Measurements from ENCODE around the gene CPZ.

Gene CPZ

DNA sequence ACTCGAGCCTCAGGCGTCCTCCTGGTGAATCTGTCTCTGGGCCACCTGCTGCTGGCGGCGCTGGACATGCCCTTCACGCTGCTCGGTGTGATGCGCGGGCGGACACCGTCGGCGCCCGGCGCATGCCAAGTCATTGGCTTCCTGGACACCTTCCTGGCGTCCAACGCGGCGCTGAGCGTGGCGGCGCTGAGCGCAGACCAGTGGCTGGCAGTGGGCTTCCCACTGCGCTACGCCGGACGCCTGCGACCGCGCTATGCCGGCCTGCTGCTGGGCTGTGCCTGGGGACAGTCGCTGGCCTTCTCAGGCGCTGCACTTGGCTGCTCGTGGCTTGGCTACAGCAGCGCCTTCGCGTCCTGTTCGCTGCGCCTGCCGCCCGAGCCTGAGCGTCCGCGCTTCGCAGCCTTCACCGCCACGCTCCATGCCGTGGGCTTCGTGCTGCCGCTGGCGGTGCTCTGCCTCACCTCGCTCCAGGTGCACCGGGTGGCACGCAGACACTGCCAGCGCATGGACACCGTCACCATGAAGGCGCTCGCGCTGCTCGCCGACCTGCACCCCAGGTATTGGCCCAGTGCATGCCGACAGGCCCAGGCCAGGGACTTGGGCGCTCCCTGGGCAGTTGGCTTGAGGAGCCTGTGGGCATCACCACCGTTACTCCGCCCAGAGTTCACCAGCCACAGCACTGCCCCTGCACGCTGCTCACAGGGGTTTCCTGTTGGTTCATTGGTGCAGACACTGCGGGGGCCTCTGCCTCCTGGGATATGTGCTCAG, 11.3 kb upstream of the CPZ start:
- no peak for DNase-seq (ENCODE audit: low read depth)

DNA sequence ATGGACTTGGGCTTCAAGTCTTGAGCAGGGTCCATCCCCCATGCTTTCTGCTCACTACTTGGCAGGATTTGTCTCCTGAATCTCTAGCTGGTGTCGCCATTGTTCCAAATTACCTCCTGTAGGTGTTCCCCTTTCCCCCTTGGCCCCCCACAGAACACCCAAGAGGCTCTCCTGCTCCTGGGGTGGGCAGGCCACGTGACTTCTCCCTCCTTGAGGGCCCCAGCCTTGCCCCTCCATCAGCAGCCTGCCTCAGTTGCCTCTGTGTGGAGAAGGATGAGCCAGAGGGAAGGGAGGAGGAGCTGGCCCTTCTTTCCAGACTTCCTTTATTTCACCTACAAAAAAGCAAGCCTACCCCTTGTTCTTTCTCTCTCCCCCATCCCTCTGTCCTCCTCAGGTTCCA, 10.5 kb upstream of the CPZ start:
- no peak for DNase-seq (ENCODE audit: low read depth)

DNA sequence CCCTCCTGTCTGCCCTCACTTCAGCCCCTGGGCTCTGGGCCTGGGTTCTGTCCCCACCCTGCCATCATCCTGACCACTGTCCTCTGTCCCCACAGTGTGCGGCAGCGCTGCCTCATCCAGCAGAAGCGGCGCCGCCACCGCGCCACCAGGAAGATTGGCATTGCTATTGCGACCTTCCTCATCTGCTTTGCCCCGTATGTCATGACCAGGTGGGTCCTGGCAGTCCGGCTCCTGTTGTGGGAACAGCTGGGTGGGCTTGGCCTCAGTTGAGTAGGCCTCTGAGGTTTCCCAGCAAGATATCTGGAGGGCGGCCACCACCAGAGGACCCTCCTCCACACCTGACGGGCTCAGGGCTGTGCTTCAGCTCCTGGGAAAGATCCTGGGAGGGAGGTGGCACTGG, 10.1 kb upstream of the CPZ start:
- DNase-seq (ENCODE audit: low read depth), result no peak

DNA sequence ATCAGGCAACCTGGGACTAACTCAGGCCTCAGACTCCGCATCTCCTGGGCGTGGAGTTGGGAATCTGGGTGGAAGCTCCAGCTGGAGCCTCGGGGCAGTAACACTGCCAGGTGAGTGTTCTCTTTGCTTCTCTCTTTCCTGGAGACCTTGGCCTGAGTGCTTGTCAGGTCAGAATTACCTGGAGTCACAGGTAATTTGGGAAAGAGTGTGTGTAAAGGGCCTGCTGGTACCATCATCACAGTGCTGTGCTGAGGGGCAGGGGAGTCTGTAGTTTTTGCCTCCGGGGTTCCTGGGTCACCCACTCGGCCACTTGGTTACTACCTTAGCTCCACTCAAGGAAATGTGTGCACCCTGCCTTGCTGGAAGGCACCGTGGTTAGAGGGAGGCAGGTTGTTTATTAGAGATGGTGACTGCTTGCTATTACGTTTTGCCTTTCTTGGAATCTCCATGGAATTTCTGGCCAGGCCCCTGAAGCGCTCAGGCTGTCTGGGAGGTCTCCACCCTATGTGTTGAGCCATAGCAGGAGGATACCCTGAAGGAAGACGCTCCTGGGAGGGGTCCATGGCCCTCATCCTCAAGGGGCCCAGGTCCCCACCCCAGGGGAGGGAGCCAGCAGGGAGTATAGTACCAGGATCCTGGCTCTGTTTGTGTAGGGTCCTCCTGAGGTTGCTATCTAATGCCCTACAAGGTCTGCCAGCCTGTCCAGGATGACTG, 9.5 kb upstream of the CPZ start:
- DNase-seq (ENCODE audit: low read depth), result no peak

DNA sequence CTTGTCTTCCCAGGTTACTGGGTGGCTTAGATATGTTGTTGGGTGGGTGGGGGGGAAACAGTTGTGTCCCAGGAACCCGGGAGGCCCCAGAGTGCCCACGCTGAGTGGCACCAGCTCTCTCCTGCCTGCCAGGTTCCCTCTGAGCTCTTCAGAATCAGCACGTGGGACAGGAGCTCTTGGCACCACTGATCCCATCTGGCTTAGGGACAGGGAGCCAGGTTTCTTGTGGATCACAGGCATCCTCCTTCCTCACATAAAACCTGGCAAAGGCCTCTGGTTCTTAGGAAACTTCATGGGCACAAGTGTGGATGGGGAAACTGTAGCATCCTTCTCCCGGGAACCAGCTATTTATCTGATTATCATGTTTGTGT, 8.9 kb upstream of the CPZ start:
- DNase-seq (ENCODE audit: low read depth), result no peak

DNA sequence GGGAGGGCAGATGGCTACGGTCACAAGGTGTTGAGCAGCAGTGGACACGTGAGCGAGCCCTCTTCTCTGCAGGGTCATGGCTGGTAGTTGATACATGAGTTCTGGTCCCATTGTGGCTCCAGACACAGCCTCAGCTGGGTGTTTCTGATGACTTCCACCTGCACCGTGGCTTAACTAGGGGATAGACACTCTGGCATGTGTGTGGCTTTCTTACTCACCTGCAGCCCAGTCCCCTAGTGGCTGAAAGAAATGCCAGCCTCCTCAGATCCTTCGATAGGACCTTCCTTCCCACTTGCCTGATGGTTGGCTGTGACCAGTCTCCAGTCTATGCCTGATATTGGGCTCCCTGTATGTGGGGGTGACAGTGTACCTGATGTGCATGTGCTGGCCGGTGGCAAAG, 7.4 kb upstream of the CPZ start:
- DNase-seq (ENCODE audit: low read depth), result no peak

DNA sequence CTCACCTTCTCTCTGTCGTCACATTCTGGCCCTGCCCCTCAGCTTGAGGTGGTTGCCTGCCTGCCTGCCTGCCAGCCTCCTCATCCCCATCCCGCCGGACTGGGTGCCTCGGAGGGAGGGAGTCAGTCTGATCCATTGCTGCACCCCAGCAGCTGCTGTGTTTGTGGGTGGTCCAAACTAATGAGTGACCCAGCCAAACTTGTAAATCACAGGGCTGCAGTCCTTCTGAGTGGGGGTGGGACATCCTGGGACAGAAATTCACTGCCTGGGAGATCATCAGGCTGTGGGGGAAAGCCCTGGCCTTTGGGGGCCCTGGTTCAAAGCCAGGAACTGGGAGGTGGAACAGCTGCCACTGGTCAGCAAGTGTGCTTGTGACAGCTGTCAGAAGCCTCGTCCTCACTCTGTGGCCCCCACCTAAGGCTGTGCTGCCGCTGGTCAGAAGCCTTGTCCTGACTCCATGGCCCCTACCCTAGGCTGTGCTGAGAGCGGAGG, 6.8 kb upstream of the CPZ start:
- DNase-seq (ENCODE audit: low read depth), result no peak

DNA sequence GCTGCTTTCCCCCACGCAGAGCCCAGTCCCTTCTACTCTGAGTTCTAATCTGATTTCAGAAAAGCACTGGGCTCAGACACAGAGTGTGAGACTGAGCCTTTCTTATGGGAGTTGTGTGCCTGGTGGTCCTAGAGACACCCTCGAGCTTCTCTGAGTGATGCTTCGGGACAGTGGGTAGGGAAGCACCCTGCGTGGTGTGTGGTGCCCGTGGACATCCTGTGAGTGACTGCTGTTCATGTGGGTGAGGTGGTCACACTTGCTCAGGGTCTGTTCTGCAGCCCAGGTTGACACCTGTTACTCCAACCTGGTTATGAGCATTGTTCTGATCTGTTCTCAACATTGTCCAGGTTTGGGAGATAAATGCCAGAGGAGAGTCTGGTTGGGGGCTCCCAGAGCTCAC, 6.3 kb upstream of the CPZ start:
- no peak for DNase-seq (ENCODE audit: low read depth)

DNA sequence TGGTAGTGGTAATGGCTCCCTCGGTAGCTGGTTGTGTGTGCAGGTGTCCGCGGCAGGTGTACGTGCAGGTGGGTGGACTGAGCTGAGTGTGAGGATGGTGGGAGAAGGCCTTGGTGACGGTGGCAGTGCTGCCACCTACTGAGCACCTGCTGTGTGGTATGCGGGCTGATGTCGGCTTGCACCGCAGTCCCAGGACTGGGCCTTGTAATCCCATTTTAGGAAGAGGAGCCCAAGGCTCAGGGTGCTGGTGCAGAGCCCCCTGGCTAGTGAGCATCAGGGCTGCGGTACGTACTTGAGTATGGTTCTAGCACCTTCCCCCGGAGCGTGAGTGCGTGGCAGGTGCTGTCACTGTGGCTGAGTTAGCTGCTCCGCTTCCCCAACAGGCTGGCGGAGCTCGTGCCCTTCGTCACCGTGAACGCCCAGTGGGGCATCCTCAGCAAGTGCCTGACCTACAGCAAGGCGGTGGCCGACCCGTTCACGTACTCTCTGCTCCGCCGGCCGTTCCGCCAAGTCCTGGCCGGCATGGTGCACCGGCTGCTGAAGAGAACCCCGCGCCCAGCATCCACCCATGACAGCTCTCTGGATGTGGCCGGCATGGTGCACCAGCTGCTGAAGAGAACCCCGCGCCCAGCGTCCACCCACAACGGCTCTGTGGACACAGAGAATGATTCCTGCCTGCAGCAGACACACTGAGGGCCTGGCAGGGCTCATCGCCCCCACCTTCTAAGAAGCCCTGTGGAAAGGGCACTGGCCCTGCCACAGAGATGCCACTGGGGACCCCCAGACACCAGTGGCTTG, 5.7 kb upstream of the CPZ start:
- no peak for DNase-seq (ENCODE audit: low read depth)

DNA sequence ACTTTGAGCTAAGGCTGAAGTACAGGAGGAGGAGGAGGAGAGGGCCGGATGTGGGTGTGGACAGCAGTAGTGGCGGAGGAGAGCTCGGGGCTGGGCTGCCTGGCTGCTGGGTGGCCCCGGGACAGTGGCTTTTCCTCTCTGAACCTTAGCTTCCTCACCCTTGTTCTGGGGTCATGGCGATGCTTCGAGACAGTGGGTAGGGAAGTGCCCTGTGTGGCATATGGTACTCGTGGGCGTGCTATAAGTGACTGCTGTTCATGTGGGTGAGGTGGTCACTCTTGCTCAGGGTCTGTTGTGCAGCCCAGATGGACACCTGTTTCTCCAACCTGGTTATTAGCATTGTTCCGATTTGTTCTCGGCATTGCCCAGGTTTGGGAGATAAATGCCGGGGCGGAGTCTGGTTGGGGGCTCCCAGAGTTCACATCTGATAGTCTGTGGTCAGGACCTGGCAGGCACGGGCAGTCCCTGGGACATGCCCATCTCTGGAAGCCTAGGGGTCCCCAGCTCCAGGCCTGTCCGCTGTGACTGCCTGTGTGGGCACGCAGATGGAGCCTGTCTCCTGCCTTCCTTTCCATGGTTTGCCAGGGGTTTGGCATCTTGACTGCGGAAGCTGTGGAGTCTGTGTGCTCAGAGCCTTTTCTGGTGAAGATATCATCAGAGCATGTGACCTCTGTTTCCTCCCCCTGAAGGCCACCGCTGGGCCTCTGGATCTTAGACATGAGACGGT, 4.9 kb upstream of the CPZ start:
- DNase-seq (ENCODE audit: low read depth), result no peak

DNA sequence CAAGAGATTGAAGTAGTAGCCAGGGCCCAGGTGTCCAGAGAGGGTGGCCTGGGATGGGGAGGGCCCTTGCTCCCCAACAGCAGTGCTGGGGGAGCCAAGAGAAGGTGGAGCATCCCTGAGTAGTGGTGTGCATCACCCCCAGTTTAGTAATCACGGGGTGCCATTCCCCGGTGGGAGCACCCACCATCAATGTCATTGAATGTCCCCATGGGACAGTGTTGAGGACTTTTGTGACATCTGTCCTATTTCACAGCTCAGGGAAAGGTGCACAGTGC, 4.4 kb upstream of the CPZ start:
- no peak for DNase-seq (ENCODE audit: low read depth)

DNA sequence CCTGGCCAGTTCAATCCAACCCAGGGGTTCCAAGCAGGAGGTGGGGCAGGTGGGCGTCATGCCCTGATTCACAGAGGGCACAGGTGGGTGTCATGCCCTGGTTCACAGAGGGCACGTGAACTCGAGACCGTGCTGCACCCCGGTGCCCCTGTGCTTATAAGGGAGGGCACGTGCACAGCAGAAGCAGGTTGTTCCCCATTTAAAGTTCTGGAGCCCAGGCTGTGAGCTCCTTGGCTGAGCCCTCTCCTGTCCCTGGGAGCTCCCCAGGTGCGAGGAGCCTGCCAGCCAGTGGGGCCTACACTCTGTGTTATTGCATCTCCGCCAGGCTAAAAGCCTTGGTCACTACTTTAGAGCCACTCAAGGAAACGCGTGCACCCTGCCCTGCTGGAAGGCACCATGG, 3.2 kb upstream of the CPZ start:
- no peak for DNase-seq (ENCODE audit: low read depth)

DNA sequence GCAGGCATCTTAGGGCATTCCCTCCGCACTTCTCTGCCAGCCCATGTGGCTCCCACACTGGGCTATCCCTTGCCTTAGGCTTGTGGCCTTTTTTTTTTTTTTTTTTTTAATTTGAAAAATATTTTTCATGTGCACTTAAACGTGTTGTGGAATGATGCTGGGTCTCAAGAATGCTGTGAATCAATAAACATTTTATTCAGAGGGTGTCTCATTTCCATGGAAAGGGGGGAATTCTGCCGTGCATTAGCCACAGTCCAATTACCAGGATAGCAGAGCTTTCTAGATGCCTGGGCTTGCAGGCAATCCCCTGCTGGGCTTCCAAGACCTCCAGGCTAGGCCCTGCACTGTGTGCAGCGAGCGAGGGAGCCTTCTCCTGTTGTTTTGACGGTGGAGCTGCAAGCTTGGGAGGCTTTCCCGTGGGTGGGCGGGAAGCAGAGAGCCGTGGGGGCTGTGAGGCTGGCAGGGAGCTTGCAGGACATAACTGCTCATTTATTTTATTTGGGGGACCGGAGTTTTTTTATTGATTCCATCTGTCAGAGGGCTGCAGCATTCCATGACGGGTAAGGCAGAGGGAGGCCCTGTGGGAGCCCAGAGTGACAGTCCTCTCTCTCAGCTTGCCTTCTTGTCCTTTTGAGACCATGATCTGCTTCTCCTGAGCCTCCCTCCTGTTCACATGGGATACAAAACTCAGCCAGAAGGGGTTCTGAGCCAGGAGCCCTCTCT, 2.6 kb upstream of the CPZ start:
- DNase-seq (ENCODE audit: low read depth), result no peak

DNA sequence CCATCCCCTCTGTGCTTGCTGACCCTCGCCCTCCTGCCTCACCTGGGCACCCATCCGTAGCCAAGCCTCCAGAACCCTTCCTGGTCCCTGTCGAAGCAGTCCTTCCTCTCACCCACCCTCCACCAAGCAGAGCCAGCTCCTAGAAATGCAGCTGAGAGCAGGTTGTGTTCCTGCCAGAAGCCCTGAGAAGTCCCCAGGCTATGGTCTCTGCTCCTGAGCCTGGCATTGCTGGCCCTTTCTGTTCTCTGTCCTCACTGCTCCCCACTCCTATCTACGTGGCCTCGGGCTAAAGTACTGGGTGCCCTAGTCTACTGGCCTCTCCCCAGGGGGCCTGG, 2.1 kb upstream of the CPZ start:
- DNase-seq (ENCODE audit: low read depth), result no peak

DNA sequence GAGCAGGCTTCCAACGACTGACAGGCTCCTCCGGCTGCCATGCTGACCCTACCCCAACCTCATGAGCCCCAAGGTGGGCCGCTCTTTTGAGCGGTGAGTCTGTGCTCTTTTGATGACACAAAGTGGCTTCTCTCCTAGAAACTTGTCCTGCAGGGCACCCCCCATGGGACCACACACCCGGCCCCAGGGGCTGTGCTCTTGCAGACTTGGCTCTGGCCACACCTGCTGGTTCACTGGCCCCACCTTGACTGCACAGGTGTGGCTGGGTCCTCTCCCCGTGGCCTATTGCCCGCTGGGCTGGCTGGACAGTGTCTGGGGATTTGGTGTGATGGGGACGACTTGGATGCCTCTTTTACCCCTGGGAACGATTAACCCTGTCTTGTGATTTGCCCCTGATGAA, 1.5 kb upstream of the CPZ start:
- DNase-seq (ENCODE audit: low read depth), result no peak

DNA sequence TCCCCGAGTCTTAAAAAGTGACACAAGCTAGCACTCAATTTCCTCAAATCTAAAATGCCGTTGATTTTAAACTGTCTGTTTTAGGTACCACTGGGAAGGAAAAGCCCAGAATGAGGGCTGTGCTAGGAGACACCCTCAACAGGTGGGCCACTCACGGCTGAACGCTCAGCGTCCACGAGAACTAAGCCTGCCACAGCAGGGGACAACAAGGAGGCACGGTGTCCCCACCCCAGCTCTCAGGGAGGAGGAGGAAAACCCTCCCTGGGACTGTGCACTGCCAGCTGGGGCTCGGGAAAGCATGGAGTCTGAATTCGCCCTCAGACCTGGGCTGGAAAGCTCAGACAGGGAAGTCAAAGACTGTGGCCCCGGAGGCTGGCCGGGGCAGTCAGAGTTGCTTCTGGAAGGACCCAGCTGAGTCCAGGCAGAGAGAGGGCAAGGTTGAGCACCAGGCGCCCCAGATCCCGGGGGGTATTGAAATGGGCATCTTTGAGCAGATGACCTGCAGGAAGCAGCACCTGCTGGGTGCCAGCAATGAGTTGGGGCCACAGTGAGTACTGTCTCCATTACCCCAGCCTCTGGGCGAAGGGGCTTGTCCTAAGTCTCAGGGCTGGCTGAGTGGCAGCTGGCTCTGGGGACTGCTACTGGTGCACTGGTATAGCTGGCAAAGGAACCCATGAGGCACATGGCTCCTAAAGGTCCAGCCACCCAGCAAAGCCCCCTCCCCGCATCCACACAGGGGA, 769 bp upstream of the CPZ start:
- no peak for DNase-seq (ENCODE audit: low read depth)

DNA sequence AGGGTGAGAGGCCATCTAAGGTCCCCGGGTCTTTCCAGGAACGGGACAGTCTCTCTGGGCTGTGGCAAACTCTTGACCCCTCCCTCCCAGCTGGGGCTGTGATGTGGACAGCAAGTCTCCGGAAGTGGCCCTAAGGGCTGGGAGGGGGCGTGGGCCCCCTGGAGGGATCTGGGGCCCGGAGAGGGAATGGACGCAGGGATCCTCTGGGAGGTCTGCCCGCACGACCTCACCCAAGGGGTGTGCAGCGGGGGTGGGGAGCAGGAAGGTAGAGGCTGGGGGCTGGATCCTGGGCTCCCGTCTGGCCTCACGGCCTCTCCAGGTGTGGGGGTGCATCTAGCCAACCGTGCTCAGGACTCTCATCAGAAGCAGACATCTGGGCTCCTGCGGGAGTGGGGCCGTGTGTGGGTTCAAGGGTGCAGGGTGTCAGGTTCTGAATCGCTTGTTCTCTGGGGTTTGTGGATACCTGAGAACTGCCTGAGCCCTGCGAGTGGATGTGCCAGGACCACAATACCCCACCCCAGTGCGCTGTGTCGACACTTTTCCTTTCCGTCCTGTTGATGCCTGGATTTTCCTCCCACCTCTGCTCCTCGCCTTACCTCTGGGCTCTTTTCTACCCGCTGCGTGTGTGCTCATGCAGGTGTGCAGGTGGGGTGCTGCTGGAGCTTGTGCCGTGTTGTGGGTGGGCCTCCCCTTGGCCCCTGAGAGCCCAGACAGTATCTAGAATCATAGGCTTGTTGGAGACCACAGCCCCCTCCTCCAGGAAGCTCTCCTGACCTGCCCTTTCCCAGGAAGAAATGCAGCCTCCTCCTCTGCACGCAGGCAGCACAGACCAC, 915 bp downstream of the CPZ start:
- no peak for DNase-seq (ENCODE audit: low read depth)

DNA sequence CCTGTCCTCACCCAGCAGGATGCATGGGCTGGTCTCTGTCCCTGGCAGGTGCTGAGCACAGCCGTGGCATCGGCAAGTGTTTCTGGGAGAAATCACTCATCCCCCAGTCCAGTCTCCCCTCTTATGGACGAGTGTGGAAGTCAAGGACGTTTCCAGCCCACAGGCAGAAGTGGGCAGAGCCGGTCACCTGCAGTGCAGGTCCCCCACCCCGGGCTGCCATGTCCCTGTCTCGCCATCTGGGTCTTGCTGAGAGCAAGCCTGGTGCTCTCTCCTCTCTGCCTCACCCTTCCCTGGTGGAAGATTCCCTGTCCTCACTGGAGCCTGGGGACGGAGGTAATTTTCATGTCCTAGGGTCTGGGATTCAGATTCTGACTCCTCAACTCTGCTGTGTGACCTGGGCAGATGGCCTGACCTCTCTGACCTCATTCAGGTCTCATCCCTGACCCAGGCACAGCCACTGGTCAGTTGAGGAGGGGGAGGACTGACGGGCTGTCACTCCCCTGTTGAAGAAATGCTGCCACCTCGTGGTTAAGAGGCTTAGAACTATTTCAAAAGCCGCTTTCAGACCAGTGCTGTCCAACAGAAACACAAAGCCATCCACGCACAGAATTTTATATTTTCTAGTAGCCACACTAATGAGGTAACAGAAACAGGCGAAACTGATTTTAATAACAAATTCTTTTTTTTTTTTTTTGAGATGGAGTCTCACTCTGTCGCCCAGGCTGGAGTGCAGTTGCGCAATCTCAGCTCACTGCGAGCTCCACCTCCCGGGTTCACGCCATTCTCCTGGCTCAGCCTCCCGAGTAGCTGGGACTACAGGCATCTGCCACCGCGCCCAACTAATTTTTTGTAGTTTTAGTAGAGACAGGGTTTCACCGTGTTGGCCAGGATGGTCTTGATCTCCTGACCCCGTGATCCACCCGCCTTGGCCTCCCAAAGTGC, 1.8 kb downstream of the CPZ start:
- no peak for DNase-seq (ENCODE audit: low read depth)
